Measurements from ENCODE around the gene OR5H14.
"Not testable (repeated sequence)": the region's sequence is repeated elsewhere in the genome, so short reads cannot be mapped to it uniquely, and the experiment has no call there.

OR5H14 gene

GRCh38 chr3:98185180-98185579 lies 37.9 kb downstream of the OR5H14 start:
- no peak for DNase-seq (ENCODE audit: low read depth)
- H3K4me3 ChIP-seq (ENCODE audit: low read depth, low read length) = no peak overlapping the region
- TF ChIP-seq POLR2A (IDR thresholded peaks at IDR 0.05; ENCODE audit: extremely low read depth, insufficient read length) = no peak

GRCh38 chr3:98188545-98188944 lies 41.3 kb downstream of the OR5H14 start:
- no peak overlapping the region for H3K4me3 ChIP-seq (ENCODE audit: low read depth, low read length)
- no peak for TF ChIP-seq POLR2A (IDR thresholded peaks at IDR 0.05; ENCODE audit: extremely low read depth, insufficient read length)
- peak; percentile 92 for TF ChIP-seq MAX (IDR thresholded peaks at IDR 0.05; ENCODE audit: low read depth, low read length)
- TF ChIP-seq MYC (IDR thresholded peaks at IDR 0.05; ENCODE audit: low read depth, low read length) = peak; percentile 93
- peak; percentile 5 for TF ChIP-seq CTCF (IDR thresholded peaks at IDR 0.05; ENCODE audit: low read depth, low read length)
- DNase-seq (ENCODE audit: low read depth) = peak; percentile 52

GRCh38 chr3:98190911-98191310 lies 43.6 kb downstream of the OR5H14 start:
- not testable (repeated sequence) for H3K4me3 ChIP-seq (ENCODE audit: low read depth, low read length); DNase-seq (ENCODE audit: low read depth)

GRCh38 chr3:98196293-98196692 lies 49.0 kb downstream of the OR5H14 start:
- H3K4me3 ChIP-seq (ENCODE audit: low read depth, low read length); DNase-seq (ENCODE audit: low read depth): not testable (repeated sequence)

GRCh38 chr3:98199020-98199419 lies 51.7 kb downstream of the OR5H14 start:
- H3K4me3 ChIP-seq (ENCODE audit: low read depth, low read length) = no peak overlapping the region
- DNase-seq (ENCODE audit: low read depth) = no peak
- no peak for TF ChIP-seq MYC (IDR thresholded peaks at IDR 0.05; ENCODE audit: low read depth, low read length)
- TF ChIP-seq MAX (IDR thresholded peaks at IDR 0.05; ENCODE audit: low read depth, low read length) = no peak
- no peak for TF ChIP-seq POLR2A (IDR thresholded peaks at IDR 0.05; ENCODE audit: extremely low read depth, insufficient read length)
- TF ChIP-seq CTCF (IDR thresholded peaks at IDR 0.05; ENCODE audit: low read depth, low read length) = no peak

All from NB4 (cell line).